Measurements from ENCODE around the gene RGS11.

GRCh38 chr16:311725-312124 is 36.0 kb upstream of the RGS11 start:
- TF ChIP-seq SMC3 (IDR thresholded peaks at IDR 0.05): no peak
- no peak for TF ChIP-seq FOSL2 (IDR thresholded peaks at IDR 0.05)
- no peak for TF ChIP-seq FOSL2 (CRISPR knock-in tag; IDR thresholded peaks at IDR 0.05)
- TF ChIP-seq CHD2 (IDR thresholded peaks at IDR 0.05; ENCODE audit: low read length, partially characterized antibody): no peak
- no peak for TF ChIP-seq PBX3 (IDR thresholded peaks at IDR 0.05)
